Thyroid gland (tissue), 4 donors: ENCODE data around the gene SEMA4G. TPM values are rescaled to one million over a fixed set of nuclear protein-coding genes. Genes with fewer than 3 reads are reported as not detected.
A peak's percentile ranks its signal among the peaks of the same experiment; 100 is the strongest.

ENCODE experiments used
- DNase-seq, 2 donors: peaks; one replicate each; pipeline ENCODE4 v3.0.0-alpha.2; 2019
- H3K27ac ChIP-seq, 3 donors: fragments of 200-600 bp; sonication (generic); 1 replicate in 2 of 3; 2 replicates in 1 of 3; pipeline ENCODE4 v1.5.1; 2016 to 2019; ENCODE audit warnings: mild to moderate bottlenecking in 1 of 3, moderate library complexity in 1 of 3
- H3K27me3 ChIP-seq: fragments of 200-600 bp; sonication (generic); one replicate; pipeline ENCODE4 v1.5.1; 2019
- H3K36me3 ChIP-seq, 2 donors: fragments of 200-600 bp; sonication (generic); one replicate each; pipeline ENCODE4 v1.5.1; 2016 to 2019
- H3K4me1 ChIP-seq, 2 donors: fragments of 200-600 bp; sonication (generic); one replicate each; pipeline ENCODE4 v1.5.1; 2017 to 2019
- H3K4me3 ChIP-seq, 3 donors: fragments of 200-600 bp; sonication (generic); replicated peaks in 1 of 3; 1 replicate in 2 of 3; 2 replicates in 1 of 3; pipeline ENCODE4 v1.5.1; 2016; ENCODE audit warnings: mild to moderate bottlenecking in 1 of 3
- H3K9me3 ChIP-seq: fragments of 200-600 bp; sonication (generic); one replicate; pipeline ENCODE4 v1.5.1; 2017
- POLR2A ChIP-seq, 2 donors: fragments of 450-650 bp; IDR thresholded peaks; one replicate each; pipeline ENCODE4 v1.6.1; 2017; ENCODE audit warnings: antibody characterized with exemption in 2 of 2, mild to moderate bottlenecking in 2 of 2, moderate library complexity in 1 of 2
- WGBS, 2 donors: methylation state at CpG; one replicate each; pipeline ENCODE4 v1.1.5; 2017; 5-methylcytosine and 5-hydroxymethylcytosine counted together
- intact Hi-C: fragments of 100-400 bp; cut with DNase I; formaldehyde crosslinking; loops from one replicate; pipeline ENCODE4 v1.15.1; 2023
- total RNA-seq, 4 donors: library from RNA; depleted of rRNA; stranded (reverse); fragments of >200 nt; gene quantifications; one replicate each; pipeline ENCODE4 v1.2.3, GENCODE V29; 2016
- TF ChIP-seq, protein P1 (sequence below), 6 experiments: fragments of 200-600 bp in 3 of 6; fragments of 450-650 bp in 3 of 6; sonication (generic) in 3 of 6; IDR thresholded peaks; one replicate each; pipeline ENCODE4 v1.5.1; 2016 to 2019; ENCODE audit warnings: antibody characterized with exemption in 6 of 6, mild to moderate bottlenecking in 2 of 6, inconsistent platforms in 1 of 6, moderate library complexity in 1 of 6

SEMA4G gene, protein sequence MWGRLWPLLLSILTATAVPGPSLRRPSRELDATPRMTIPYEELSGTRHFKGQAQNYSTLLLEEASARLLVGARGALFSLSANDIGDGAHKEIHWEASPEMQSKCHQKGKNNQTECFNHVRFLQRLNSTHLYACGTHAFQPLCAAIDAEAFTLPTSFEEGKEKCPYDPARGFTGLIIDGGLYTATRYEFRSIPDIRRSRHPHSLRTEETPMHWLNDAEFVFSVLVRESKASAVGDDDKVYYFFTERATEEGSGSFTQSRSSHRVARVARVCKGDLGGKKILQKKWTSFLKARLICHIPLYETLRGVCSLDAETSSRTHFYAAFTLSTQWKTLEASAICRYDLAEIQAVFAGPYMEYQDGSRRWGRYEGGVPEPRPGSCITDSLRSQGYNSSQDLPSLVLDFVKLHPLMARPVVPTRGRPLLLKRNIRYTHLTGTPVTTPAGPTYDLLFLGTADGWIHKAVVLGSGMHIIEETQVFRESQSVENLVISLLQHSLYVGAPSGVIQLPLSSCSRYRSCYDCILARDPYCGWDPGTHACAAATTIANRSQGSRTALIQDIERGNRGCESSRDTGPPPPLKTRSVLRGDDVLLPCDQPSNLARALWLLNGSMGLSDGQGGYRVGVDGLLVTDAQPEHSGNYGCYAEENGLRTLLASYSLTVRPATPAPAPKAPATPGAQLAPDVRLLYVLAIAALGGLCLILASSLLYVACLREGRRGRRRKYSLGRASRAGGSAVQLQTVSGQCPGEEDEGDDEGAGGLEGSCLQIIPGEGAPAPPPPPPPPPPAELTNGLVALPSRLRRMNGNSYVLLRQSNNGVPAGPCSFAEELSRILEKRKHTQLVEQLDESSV
- total RNA-seq: 10 to 100 TPM in 1 of 4 donors, 1 to 10 TPM in 3; 8.7 to 13.3 (median 9.8) TPM

DNA sequence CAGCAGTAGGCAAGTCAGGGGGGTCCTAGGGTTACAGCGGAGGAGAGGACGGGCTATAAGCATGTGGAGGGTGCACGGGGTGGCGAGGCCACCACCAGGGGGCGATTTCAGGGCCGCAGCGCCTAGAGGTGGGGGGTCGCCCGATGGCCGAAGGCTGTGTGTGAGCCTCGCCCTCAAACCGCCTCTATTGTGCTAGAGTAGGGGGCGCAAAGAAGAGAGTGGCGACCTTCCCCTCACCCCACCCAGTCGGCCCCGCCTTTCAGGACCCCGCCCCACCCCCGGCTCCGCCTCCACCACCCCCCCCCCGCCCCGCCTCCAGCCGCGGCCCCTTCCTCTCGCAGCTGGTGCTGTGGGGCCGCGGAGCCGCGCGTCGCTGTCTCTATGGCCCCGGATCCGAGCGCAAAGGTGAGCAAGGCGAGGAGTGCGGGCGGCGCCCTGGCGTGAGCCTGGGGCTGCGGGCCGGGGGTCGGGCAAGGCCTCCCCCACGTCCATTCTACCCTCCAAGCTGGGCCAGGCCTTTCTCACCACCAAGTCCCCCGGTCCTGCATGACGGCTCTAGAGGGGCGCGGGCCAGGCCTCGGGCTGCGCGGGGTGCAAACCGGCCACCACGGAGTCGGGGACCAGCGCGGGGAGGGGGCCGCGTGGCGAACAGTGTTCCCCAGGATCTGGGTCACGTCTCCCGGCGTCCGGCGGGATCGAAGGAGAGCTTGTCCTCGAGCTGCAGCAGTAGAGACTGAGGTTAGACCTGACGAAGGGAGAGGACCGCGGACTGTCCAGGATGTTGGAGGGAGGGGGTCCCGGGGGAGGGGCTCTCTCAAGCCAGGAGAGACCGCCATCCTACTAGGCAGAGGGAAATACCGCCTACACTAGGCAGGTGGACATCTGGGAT, at the start of gene SEMA4G:
TSS of gene SEMA4G (plus strand) at position 318 of the 889 bp plus-strand sequence. CDS start 3,409 bp downstream, outside the sequence.
- TF ChIP-seq POLR2A (IDR thresholded peaks at IDR 0.05): peak in 1 of 2 donors; percentile 24
- TF ChIP-seq, protein P1, sequence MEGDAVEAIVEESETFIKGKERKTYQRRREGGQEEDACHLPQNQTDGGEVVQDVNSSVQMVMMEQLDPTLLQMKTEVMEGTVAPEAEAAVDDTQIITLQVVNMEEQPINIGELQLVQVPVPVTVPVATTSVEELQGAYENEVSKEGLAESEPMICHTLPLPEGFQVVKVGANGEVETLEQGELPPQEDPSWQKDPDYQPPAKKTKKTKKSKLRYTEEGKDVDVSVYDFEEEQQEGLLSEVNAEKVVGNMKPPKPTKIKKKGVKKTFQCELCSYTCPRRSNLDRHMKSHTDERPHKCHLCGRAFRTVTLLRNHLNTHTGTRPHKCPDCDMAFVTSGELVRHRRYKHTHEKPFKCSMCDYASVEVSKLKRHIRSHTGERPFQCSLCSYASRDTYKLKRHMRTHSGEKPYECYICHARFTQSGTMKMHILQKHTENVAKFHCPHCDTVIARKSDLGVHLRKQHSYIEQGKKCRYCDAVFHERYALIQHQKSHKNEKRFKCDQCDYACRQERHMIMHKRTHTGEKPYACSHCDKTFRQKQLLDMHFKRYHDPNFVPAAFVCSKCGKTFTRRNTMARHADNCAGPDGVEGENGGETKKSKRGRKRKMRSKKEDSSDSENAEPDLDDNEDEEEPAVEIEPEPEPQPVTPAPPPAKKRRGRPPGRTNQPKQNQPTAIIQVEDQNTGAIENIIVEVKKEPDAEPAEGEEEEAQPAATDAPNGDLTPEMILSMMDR (IDR thresholded peaks at IDR 0.05): peak; percentile 36 to 71 (median 54)
- Histone ChIP-seq H3K36me3 (no peaks in the 10 kb centered on the region), H3K4me3 (peak within 1 kb of the TSS; percentile 42 to 75 (median 72)), H3K9me3 (no peaks in the 10 kb centered on the region), H3K4me1 (peaks cover 11 to 17% of the 10 kb centered on the region in 2 donors), H3K27ac (peak within 1 kb of the TSS in 2 of 3 donors; percentile 28 to 51), H3K27me3 (no peaks in the 10 kb centered on the region)
- WGBS, 2 donors: 5 to 17% methylated on average over 6 to 15 of the region's 70 CpGs
- intact Hi-C loops: no loop called here
- DNase-seq: peak; percentile 36 to 43

DNA sequence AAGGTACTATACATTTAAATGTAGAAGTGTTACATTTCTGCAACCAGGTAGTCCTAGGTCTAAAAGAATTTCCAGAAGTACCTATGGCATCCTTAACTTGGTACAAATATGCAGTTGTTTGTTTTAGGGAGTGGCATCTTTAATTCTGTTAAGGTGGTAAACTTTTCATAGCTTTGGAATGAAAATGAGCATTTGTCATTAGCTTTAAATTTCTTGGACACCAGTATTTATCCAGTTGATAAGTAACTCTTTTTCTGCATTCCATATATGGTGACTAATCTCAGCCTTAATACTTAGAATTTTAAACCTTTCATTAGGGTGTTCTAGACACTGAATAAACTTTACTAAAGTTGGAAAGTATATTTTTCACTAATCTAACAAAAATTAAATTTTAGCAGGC, 45.7 kb upstream of the SEMA4G start:
- DNase-seq: no peak
- Histone ChIP-seq H3K4me3 (no peak overlapping the region), H3K9me3 (no peaks in the 10 kb centered on the region), H3K4me1 (no peaks in the 10 kb centered on the region), H3K36me3 (peaks cover 29 to 58% of the 10 kb centered on the region in 2 donors), H3K27ac (no peak overlapping the region), H3K27me3 (no peaks in the 10 kb centered on the region)
- intact Hi-C loops: no loop called here
- TF ChIP-seq, protein P1 (IDR thresholded peaks at IDR 0.05): no peak
- no peak for TF ChIP-seq POLR2A (IDR thresholded peaks at IDR 0.05)

DNA sequence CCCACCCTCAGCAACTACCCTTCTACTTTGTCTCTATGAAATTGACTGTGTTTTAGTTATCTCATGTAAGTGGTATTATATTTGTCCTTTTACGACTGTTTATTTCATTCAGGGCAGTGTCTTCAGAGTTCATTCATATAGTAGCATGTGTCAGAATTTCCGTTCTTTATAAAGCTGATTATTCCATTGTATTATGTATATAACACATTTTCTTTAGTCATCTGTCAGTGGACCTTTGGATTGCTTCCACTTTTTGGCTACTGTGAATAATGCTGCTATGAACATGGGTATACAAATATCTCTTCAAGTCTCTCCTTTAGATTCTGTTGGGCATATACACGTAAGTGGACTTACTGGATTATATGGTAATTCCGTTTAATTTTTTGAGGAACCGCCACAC, 42.0 kb upstream of the SEMA4G start:
- intact Hi-C loops: no loop called here
- H3K4me3 ChIP-seq: no peak overlapping the region
- peaks cover 59 to 67% of the 10 kb centered on the region in 2 donors for H3K36me3 ChIP-seq
- no peak for DNase-seq
- H3K27me3 ChIP-seq: no peaks in the 10 kb centered on the region
- no peaks in the 10 kb centered on the region for H3K9me3 ChIP-seq
- no peaks in the 10 kb centered on the region for H3K4me1 ChIP-seq
- TF ChIP-seq, protein P1 (IDR thresholded peaks at IDR 0.05): no peak
- TF ChIP-seq POLR2A (IDR thresholded peaks at IDR 0.05): no peak
- WGBS, 2 donors: 96% methylated on average over 5 of the region's 5 CpGs
- no peak overlapping the region for H3K27ac ChIP-seq

DNA sequence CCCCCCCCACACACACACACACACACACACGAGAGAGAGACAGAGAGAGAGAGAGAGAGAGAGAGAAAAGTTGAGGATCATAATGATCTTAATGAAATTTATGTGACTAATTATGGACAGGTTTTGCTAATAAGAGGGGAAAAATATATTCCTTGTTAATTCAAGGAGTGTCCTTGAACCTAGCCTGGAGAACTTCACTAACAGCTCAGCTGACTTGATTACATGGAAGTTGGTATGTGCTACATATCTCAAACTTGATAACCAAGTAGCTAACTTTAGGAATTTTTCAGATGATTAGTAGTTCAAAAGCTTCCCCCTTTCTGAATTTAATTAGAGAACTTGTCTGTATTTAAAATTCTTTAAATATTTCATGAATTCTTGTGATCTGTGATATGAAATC, 41.3 kb upstream of the SEMA4G start:
- Histone ChIP-seq H3K27ac (no peak overlapping the region), H3K36me3 (peaks cover 62 to 69% of the 10 kb centered on the region in 2 donors), H3K9me3 (no peaks in the 10 kb centered on the region), H3K4me3 (no peak overlapping the region), H3K4me1 (no peaks in the 10 kb centered on the region), H3K27me3 (no peaks in the 10 kb centered on the region)
- intact Hi-C loops: no loop called here
- no peak for DNase-seq
- TF ChIP-seq, protein P1 (IDR thresholded peaks at IDR 0.05): no peak
- TF ChIP-seq POLR2A (IDR thresholded peaks at IDR 0.05): no peak
- 0 to 70% methylated on average over 1 of the region's 1 CpG for WGBS, 2 donors
